NOMO-1 treated with DMSO at 0.1 percent for 48 hours (cell line): Measurements from ENCODE around the gene ITM2C.

Experiments used
- DNase-seq: peaks from one replicate; lab custom pipeline; 2025; ENCODE audit not compliant: unreplicated experiment; lab: John Stamatoyannopoulos, UW

The ITM2C gene

DNA sequence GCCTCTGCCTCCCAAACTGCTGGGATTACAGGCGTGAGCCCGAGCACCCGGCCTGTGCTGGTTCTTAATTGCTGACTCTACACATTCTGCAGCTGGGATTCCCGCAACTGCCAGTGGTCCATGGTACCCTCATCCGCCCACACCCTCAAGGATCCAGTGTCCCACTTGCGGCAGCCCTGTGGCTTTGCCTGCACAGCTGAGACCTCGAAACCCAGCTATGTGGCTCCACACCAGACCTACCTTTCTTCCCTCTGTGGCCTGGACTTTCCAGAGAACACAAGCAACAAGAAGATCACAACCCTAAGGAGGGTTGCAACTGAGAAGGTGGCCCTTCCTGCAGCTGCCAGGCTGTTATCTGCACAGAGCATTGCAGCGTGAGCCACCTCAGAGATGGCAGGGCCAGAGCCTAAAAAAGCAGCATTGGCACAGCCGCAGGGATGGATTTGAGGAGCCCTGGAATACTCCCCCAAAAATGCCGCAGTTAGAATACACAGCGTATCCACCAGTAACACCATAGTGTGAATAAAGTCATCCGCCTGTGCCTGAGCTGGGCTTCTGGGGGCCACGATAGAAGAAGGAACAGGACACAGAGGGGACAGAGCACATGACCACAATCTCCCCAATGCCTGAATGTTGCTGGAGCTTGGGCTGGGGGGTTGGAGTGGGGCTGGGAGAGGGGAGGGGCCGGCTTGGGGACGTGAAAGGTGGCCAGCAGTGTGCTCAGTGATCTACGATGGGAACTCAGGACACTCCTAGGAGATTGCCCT, 58.4 kb downstream of the ITM2C start:
- DNase-seq = no peak

GRCh38 chr2:230924092-230924469, 59.3 kb downstream of the ITM2C start:
- DNase-seq = no peak

GRCh38 chr2:230924470-230925341, 60.0 kb downstream of the ITM2C start, which contains the start of gene GPR55:
GPR55 (minus strand) TSS chr2:230925242; CDS start chr2:230910962, 14,280 bp downstream.
- DNase-seq = peak; percentile 69

- DNase-seq = no peak
Observed at GRCh38 chr2:230925443-230925878, 60.7 kb downstream of the ITM2C start.

DNA sequence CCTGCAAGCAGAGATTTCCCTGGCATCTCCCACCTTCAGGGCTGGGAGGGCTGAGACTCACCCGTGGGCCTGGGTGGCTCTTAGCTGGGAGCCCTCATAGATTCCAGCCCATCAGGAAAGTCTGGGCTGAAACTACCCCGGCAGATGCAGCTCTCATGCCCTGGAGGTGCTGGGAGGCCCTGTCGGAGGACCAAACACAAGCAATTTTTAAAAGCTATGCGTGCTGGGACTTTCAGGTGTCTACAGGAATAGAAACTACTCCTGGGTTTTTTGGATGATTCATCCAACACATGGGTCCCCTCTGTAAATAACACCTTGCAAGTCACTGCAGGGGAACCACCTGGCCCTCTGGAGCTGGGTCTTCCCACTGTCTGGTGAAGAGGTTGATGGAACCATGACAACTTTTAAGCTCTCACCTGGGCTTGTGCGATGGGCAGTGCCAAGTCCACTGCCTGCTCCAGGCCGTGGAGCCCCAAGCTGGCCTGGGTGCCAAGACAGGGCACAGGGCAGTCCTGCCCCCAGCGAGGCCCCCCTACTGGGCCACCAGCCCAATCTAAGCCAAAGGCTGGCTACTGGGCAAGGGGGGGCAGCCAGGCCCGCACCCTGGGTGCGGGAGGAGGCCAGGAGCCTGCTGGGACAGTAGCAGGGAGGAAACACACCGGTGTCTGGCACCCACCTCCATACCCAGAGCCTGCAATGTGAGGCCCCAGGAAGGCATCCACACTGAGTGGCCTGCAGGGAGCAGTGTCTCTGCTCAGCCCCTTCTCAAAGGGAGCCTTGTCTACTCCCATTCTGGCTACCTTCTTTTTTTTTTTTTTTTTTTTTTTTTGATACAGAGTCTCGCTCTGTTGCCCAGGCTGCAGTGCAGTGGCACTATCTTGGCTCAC, 61.4 kb downstream of the ITM2C start:
- no peak for DNase-seq

DNA sequence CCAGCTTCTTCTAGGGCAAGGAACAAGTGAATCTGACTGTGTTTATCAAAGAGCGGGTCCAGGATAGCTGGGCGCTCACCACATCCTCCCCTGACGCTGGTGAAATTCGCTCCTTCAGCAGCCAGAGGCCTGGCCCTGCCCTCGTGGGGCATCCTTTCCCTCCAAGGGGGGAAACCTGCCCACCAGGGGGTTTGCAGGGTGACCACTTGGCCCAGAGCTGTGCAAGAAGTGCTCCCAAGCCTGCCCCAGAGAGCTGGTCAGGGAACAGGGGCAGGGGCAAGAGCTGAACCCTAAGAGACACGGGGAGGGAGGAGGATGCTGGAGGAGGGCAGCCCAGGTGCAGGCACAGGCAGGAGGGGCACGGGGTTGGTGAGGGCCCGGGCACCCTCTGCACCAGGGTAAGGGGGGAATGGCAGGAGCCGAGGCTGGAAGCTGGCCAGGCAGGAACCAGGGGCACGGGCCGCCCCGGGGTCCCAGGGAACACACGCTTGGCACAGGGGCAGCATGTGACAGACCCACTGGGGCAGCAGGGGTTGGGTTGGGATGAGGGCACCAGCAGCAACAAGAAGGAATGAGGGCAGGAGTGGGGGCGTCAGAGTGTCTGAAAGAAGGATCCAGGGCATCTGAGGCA, 63.1 kb downstream of the ITM2C start:
- DNase-seq = no peak
